Measurements from ENCODE around the gene SLC35B1. TPM values are rescaled to one million over a fixed set of nuclear protein-coding genes. Genes with fewer than 3 reads are reported as not detected.
A peak's percentile ranks its signal among the peaks of the same experiment; 100 is the strongest.

SLC35B1 gene
- total RNA-seq, 4 donors from 2014 or later = 29.6 to 46.5 (median 42.8) TPM

DNA sequence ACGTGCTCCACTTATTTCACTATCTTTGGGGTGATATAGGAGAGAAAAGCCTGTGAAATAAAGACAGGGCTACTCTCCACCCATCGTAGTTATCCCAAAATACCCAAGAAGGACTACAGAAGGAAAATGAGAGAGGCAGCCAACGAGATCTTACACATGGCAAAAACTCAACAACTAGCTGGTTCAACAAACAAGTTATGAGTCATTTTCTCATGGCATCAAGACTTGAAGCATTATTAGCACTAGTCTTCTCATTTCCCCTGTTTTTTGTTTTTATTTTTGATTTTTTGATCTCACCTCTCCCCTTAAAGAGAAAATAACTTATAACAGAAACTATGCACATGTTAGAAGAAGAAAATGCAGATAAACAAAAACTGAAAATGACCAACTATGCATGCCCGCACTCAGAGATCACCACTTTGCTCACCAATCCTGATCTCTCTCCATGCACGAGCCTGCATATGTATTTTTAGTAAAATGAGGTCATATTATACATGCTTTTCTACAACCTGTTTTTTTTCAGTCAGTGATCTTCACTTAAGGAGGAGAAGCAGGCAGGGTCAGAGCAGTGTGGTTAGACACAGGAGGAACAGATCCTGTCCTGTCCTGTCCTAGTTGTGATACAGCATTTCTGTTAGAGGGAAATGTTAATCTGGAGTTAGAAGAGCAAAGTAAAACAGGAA lies 33.4 kb upstream of the SLC35B1 start:
- WGBS, 2 donors = 49 to 52% methylated on average over 5 of the region's 5 CpGs
- H3K4me3 ChIP-seq = no peak overlapping the region

GRCh38 chr17:49739641-49740271 lies 32.0 kb upstream of the SLC35B1 start:
- Histone ChIP-seq H3K9me3 (no peaks in the 10 kb centered on the region), H3K36me3 (no peaks in the 10 kb centered on the region), H3K27ac (peak overlapping the region in 3 of 4 donors; percentile 43 to 80 (median 73)), H3K27me3 (no peaks in the 10 kb centered on the region), H3K4me3 (no peak overlapping the region), H3K4me1 (peaks cover 0 to 58% (median 37%) of the 10 kb centered on the region in 4 donors)
- WGBS, 2 donors = 65 to 66% methylated on average over 7 of the region's 7 CpGs
- DNase-seq (ENCODE audit: low spot score in 2 of 2) = peak; percentile 80 to 83
- TF ChIP-seq EP300 (IDR thresholded peaks at IDR 0.05) = peak in 1 of 2 donors; percentile 74
- no peak for TF ChIP-seq POLR2A (IDR thresholded peaks at IDR 0.05)
- TF ChIP-seq, protein P1, sequence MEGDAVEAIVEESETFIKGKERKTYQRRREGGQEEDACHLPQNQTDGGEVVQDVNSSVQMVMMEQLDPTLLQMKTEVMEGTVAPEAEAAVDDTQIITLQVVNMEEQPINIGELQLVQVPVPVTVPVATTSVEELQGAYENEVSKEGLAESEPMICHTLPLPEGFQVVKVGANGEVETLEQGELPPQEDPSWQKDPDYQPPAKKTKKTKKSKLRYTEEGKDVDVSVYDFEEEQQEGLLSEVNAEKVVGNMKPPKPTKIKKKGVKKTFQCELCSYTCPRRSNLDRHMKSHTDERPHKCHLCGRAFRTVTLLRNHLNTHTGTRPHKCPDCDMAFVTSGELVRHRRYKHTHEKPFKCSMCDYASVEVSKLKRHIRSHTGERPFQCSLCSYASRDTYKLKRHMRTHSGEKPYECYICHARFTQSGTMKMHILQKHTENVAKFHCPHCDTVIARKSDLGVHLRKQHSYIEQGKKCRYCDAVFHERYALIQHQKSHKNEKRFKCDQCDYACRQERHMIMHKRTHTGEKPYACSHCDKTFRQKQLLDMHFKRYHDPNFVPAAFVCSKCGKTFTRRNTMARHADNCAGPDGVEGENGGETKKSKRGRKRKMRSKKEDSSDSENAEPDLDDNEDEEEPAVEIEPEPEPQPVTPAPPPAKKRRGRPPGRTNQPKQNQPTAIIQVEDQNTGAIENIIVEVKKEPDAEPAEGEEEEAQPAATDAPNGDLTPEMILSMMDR (IDR thresholded peaks at IDR 0.05) = no peak

More for the DNA sequence above, 33.4 kb upstream of the SLC35B1 start:
- no peaks in the 10 kb centered on the region for H3K36me3 ChIP-seq
- TF ChIP-seq POLR2A (IDR thresholded peaks at IDR 0.05) (no peak), EP300 (IDR thresholded peaks at IDR 0.05) (no peak)
- TF ChIP-seq, protein P1 (IDR thresholded peaks at IDR 0.05) = no peak
- H3K4me1 ChIP-seq = peaks cover 0 to 58% (median 39%) of the 10 kb centered on the region in 4 donors
- peak overlapping the region in 3 of 4 donors; percentile 56 to 80 (median 73) for H3K27ac ChIP-seq
- H3K27me3 ChIP-seq = no peaks in the 10 kb centered on the region
- H3K9me3 ChIP-seq = no peaks in the 10 kb centered on the region
- DNase-seq (ENCODE audit: low spot score in 2 of 2) = no peak

GRCh38 chr17:49738456-49739163 lies 30.8 kb upstream of the SLC35B1 start:
- Histone ChIP-seq H3K27me3 (no peaks in the 10 kb centered on the region), H3K9me3 (no peaks in the 10 kb centered on the region), H3K36me3 (no peaks in the 10 kb centered on the region), H3K27ac (peak overlapping the region in 2 of 4 donors; percentile 71 to 80), H3K4me1 (peaks cover 0 to 49% (median 34%) of the 10 kb centered on the region in 4 donors), H3K4me3 (no peak overlapping the region)
- TF ChIP-seq POLR2A (IDR thresholded peaks at IDR 0.05) = no peak
- TF ChIP-seq, protein P1 (IDR thresholded peaks at IDR 0.05) = no peak
- no peak for TF ChIP-seq EP300 (IDR thresholded peaks at IDR 0.05)
- DNase-seq (ENCODE audit: low spot score in 2 of 2) = no peak
- 76 to 82% methylated on average over 5 of the region's 5 CpGs for WGBS, 2 donors

GRCh38 chr17:49734515-49735490 lies 27.0 kb upstream of the SLC35B1 start:
- Histone ChIP-seq H3K36me3 (no peaks in the 10 kb centered on the region), H3K27me3 (no peaks in the 10 kb centered on the region), H3K9me3 (no peaks in the 10 kb centered on the region), H3K27ac (no peak overlapping the region), H3K4me1 (peaks cover 0 to 39% (median 24%) of the 10 kb centered on the region in 4 donors), H3K4me3 (no peak overlapping the region)
- TF ChIP-seq, protein P1 (IDR thresholded peaks at IDR 0.05) = no peak
- TF ChIP-seq POLR2A (IDR thresholded peaks at IDR 0.05) (no peak), EP300 (IDR thresholded peaks at IDR 0.05) (no peak)
- WGBS, 2 donors = 90 to 91% methylated on average over 13 of the region's 13 CpGs
- no peak for DNase-seq (ENCODE audit: low spot score in 2 of 2)
